ENCODE results near the gene EEF1E1. TPM values are rescaled to one million over a fixed set of nuclear protein-coding genes. Genes with fewer than 3 reads are reported as not detected.

The EEF1E1 gene
- total RNA-seq, 4 donors from 2014 or later: 14.9 to 27.0 TPM; not detected in 2

GRCh38 chr6:8110117-8110721, 7.9 kb upstream of the EEF1E1 start:
- DNase-seq: no peak
- intact Hi-C loops (cut with DNase I; ENCODE audit: low total_unique reads): no loop called here
- no peaks in the 10 kb centered on the region for H3K4me1 ChIP-seq
- peaks cover 5% of the 10 kb centered on the region for H3K27me3 ChIP-seq
- H3K9me3 ChIP-seq: no peaks in the 10 kb centered on the region
- WGBS, 2 donors (ENCODE audit: low coverage in 1 of 2): 70 to 83% methylated on average over 4 of the region's 4 CpGs
- no peak for TF ChIP-seq POLR2AphosphoS5 (IDR thresholded peaks at IDR 0.05)
- no peak for TF ChIP-seq EP300 (IDR thresholded peaks at IDR 0.05; ENCODE audit: low read depth)
- TF ChIP-seq POLR2A (IDR thresholded peaks at IDR 0.05): no peak
- TF ChIP-seq CTCF (IDR thresholded peaks at IDR 0.05): no peak
- H3K4me3 ChIP-seq: no peak overlapping the region
- H3K36me3 ChIP-seq: no peaks in the 10 kb centered on the region
- in situ Hi-C loops (cut with MboI; ENCODE audit: low pct_ligation_motif_present in 1 of 4, low pct_unique_long_range_greater_than_20kb in 1 of 4, low sequenced_read_pairs in 3 of 4): no loop called here
- no peak overlapping the region for H3K27ac ChIP-seq

GRCh38 chr6:8108759-8109539, 6.6 kb upstream of the EEF1E1 start:
- 82 to 92% methylated on average over 7 to 13 of the region's 13 CpGs for WGBS, 2 donors (ENCODE audit: low coverage in 1 of 2)
- no peak for DNase-seq
- Histone ChIP-seq H3K36me3 (no peaks in the 10 kb centered on the region), H3K27me3 (peaks cover 5% of the 10 kb centered on the region), H3K4me3 (no peak overlapping the region), H3K27ac (no peak overlapping the region), H3K9me3 (no peaks in the 10 kb centered on the region), H3K4me1 (no peaks in the 10 kb centered on the region)
- intact Hi-C loops (cut with DNase I; ENCODE audit: low total_unique reads) (no loop called here), in situ Hi-C loops (cut with MboI; ENCODE audit: low pct_ligation_motif_present in 1 of 4, low pct_unique_long_range_greater_than_20kb in 1 of 4, low sequenced_read_pairs in 3 of 4) (no loop called here)
- no peak for TF ChIP-seq EP300 (IDR thresholded peaks at IDR 0.05; ENCODE audit: low read depth)
- TF ChIP-seq POLR2AphosphoS5 (IDR thresholded peaks at IDR 0.05): no peak
- no peak for TF ChIP-seq POLR2A (IDR thresholded peaks at IDR 0.05)
- no peak for TF ChIP-seq CTCF (IDR thresholded peaks at IDR 0.05)

- no peak for DNase-seq
- WGBS, 2 donors (ENCODE audit: low coverage in 1 of 2): 51 to 71% methylated on average over 2 to 4 of the region's 4 CpGs
- H3K27me3 ChIP-seq: peaks cover 5% of the 10 kb centered on the region
- no peak overlapping the region for H3K4me3 ChIP-seq
- in situ Hi-C loops (cut with MboI; ENCODE audit: low pct_ligation_motif_present in 1 of 4, low pct_unique_long_range_greater_than_20kb in 1 of 4, low sequenced_read_pairs in 3 of 4): no loop called here
- no peak overlapping the region for H3K27ac ChIP-seq
- TF ChIP-seq POLR2AphosphoS5 (IDR thresholded peaks at IDR 0.05): no peak
- TF ChIP-seq CTCF (IDR thresholded peaks at IDR 0.05): no peak
- TF ChIP-seq EP300 (IDR thresholded peaks at IDR 0.05; ENCODE audit: low read depth): no peak
- no peak for TF ChIP-seq POLR2A (IDR thresholded peaks at IDR 0.05)
- H3K4me1 ChIP-seq: no peaks in the 10 kb centered on the region
- no peaks in the 10 kb centered on the region for H3K9me3 ChIP-seq
- intact Hi-C loops (cut with DNase I; ENCODE audit: low total_unique reads): no loop called here
- no peaks in the 10 kb centered on the region for H3K36me3 ChIP-seq
Observed at GRCh38 chr6:8108031-8108660, 5.8 kb upstream of the EEF1E1 start.

- no peak for DNase-seq
- Histone ChIP-seq H3K9me3 (no peaks in the 10 kb centered on the region), H3K27ac (no peak overlapping the region), H3K27me3 (peaks cover 5% of the 10 kb centered on the region), H3K4me3 (no peak overlapping the region), H3K36me3 (no peaks in the 10 kb centered on the region), H3K4me1 (peaks cover 4 to 12% (median 9%) of the 10 kb centered on the region in 4 donors)
- intact Hi-C loops (cut with DNase I; ENCODE audit: low total_unique reads) (no loop called here), in situ Hi-C loops (cut with MboI; ENCODE audit: low pct_ligation_motif_present in 1 of 4, low pct_unique_long_range_greater_than_20kb in 1 of 4, low sequenced_read_pairs in 3 of 4) (no loop called here)
- TF ChIP-seq POLR2AphosphoS5 (IDR thresholded peaks at IDR 0.05) (no peak), EP300 (IDR thresholded peaks at IDR 0.05; ENCODE audit: low read depth) (no peak), CTCF (IDR thresholded peaks at IDR 0.05) (no peak), POLR2A (IDR thresholded peaks at IDR 0.05) (no peak)
Observed at GRCh38 chr6:8105791-8106190, 3.4 kb upstream of the EEF1E1 start.

All from transverse colon (tissue), 4 donors.